Measurements from ENCODE around the gene MIOS. TPM values are rescaled to one million over a fixed set of nuclear protein-coding genes. Genes with fewer than 3 reads are reported as not detected.
"Not testable (repeated sequence)": the region's sequence is repeated elsewhere in the genome, so short reads cannot be mapped to it uniquely, and the experiment has no call there.

MIOS gene
- total RNA-seq, 4 donors from 2014 or later, result 68.4 to 336 (median 280) TPM

DNA sequence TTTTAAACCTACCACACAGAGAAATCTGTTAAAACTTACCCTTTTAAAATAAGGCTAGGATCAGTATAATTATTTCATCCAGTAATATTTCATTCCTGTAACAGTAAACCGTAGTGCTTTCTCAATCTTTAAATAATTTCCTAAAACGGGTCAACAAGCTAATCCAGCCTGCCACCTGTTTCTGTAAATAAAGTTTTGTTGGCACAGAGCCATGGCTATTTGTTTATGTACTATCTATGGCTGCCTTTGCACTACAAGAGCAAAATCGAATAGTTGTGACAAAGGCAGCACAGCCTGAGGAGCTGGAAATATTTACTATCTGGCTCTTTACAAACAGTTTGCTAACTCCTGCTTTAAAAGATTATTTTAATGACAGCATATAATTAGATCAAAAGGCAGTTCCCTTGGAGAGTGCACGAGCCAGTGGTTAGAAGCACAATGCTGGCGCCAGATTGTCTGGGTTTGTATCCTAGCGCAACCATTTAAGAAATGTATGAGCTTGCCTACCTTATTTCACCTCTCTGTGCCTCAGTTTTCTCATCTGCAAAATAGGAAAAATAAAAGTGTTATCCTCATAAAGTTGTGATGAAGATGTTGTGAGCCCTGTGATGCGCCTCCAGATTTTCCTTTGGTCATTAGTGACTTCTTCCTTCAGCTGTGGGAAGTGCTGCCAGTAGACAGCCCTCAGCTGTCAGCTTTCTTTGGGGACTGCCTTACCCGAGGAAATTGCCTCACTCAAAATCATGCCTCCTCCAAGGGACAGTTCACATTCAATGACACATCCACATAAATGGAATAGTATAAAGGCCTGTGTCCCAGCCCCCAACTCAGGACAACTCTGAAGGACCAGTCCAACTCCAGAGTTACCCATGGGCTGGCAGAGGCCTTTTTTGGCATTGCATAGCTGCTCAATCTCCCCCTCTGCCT is 11.8 kb upstream of the MIOS start:
- Histone ChIP-seq H3K27ac (peak overlapping the region; percentile 85 to 92 (median 90)), H3K27me3 (no peaks in the 10 kb centered on the region), H3K4me1 (peaks cover 30 to 33% of the 10 kb centered on the region in 2 donors), H3K4me3 (peak overlapping the region; percentile 3 to 42 (median 14)), H3K36me3 (peaks cover 0 to 6% of the 10 kb centered on the region in 2 donors), H3K9me3 (no peaks in the 10 kb centered on the region)
- in situ Hi-C loops (cut with MboI; ENCODE audit: low sequenced_read_pairs in 4 of 4) (loop anchor here in 2 of 4 donors (10.0 to 25.0 kb wide), 2 partner anchors 368 to 380 kb away; partner anchors contain the start of gene C1GALT1 (in 1 of the 2)), intact Hi-C loops (cut with DNase I; ENCODE audit: low total_unique reads) (no loop called here)
- DNase-seq (peak; percentile 52 to 79), ATAC-seq (peak; percentile 51 to 60)
- TF ChIP-seq POLR2A (IDR thresholded peaks at IDR 0.05), result no peak
- no peak for TF ChIP-seq CTCF (IDR thresholded peaks at IDR 0.05 in 4 of 5, conservative IDR thresholded peaks at IDR 0.05 in 1 of 5)

GRCh38 chr7:7556852-7557251 is 9.8 kb upstream of the MIOS start:
- in situ Hi-C loops (cut with MboI; ENCODE audit: low sequenced_read_pairs in 4 of 4), result loop anchor here in 2 of 4 donors (10.0 to 25.0 kb wide), 2 partner anchors 370 to 382 kb away; partner anchors contain the start of gene C1GALT1 (in 1 of the 2)
- Histone ChIP-seq H3K4me1 (peaks cover 30 to 33% of the 10 kb centered on the region in 2 donors), H3K27me3 (no peaks in the 10 kb centered on the region), H3K27ac (peak overlapping the region in 1 of 4 donors; percentile 10), H3K9me3 (no peaks in the 10 kb centered on the region), H3K4me3 (no peak overlapping the region), H3K36me3 (peaks cover 0 to 4% of the 10 kb centered on the region in 2 donors)
- DNase-seq, result no peak
- intact Hi-C loops (cut with DNase I; ENCODE audit: low total_unique reads), result no loop called here
- no peak for TF ChIP-seq CTCF (IDR thresholded peaks at IDR 0.05 in 4 of 5, conservative IDR thresholded peaks at IDR 0.05 in 1 of 5)
- no peak for TF ChIP-seq POLR2A (IDR thresholded peaks at IDR 0.05)
- ATAC-seq, result no peak

DNA sequence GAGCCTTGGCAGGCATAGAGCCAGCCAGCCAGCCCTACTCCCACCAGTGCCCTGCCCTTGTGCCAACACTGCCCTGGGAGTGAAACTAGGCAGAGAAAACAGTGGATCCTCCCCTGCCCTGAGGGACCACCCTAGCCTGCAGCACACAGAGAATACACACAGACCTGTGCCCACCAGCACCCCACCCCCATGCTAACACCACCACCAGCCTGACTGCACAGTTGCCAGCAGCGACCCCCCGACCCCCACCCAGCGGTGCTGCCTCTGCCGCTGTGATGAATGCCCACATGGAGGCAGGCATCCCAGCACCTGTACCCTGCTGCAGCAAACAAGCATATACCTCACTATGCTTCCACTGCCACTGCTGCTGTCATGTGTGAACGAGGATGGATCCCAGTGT is 9.4 kb upstream of the MIOS start:
- H3K9me3 ChIP-seq, result no peaks in the 10 kb centered on the region
- peaks cover 29 to 30% of the 10 kb centered on the region in 2 donors for H3K4me1 ChIP-seq
- ATAC-seq, result no peak
- peaks cover 0 to under 1% of the 10 kb centered on the region in 2 donors for H3K36me3 ChIP-seq
- in situ Hi-C loops (cut with MboI; ENCODE audit: low sequenced_read_pairs in 4 of 4), result loop anchor here in 2 of 4 donors (10.0 to 25.0 kb wide), 2 partner anchors 370 to 382 kb away; partner anchors contain the start of gene C1GALT1 (in 1 of the 2)
- intact Hi-C loops (cut with DNase I; ENCODE audit: low total_unique reads), result no loop called here
- no peaks in the 10 kb centered on the region for H3K27me3 ChIP-seq
- no peak for DNase-seq
- H3K4me3 ChIP-seq, result no peak overlapping the region
- no peak for TF ChIP-seq CTCF (IDR thresholded peaks at IDR 0.05 in 4 of 5, conservative IDR thresholded peaks at IDR 0.05 in 1 of 5)
- no peak for TF ChIP-seq POLR2A (IDR thresholded peaks at IDR 0.05)
- no peak overlapping the region for H3K27ac ChIP-seq

- not testable (repeated sequence) for H3K27me3 ChIP-seq, DNase-seq, H3K4me3 ChIP-seq, H3K36me3 ChIP-seq, ATAC-seq, H3K9me3 ChIP-seq
- intact Hi-C loops (cut with DNase I; ENCODE audit: low total_unique reads) (loop anchor here (10.0 kb wide), 3 partner anchors 403 to 1117 kb away; partner anchors contain the start of genes DAGLB and GLCCI1), in situ Hi-C loops (cut with MboI; ENCODE audit: low sequenced_read_pairs in 4 of 4) (loop anchor here in 1 of 4 donors (25.0 kb wide), 1 partner anchor 374 kb away; the partner anchor contains the start of gene C1GALT1)
- Histone ChIP-seq H3K27ac (peak overlapping the region in 1 of 4 donors; percentile 98), H3K4me1 (peaks cover 13 to 37% of the 10 kb centered on the region in 2 donors)
These were observed 5.1 kb upstream of the MIOS start for GRCh38 chr7:7561591-7561990.

DNA sequence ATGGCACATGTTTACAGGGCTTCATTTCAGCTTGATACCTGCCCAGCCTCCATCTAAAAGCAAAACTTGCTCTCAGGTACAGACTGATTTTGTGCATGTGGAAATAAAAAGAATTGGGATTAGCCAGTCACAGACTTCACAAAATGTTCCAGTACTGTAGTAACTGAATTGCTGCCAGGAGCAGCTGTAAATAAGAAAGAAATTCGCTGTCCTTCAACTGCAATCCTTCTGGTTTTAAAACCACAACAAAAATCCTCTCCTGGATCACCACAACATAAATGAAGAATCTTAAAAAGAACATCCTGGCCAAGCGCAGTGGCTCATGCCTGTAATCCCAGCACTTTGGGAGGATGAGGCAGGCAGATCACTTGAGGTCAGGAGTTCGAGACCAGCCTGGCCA is 3.9 kb upstream of the MIOS start:
- intact Hi-C loops (cut with DNase I; ENCODE audit: low total_unique reads) (loop anchor here (10.0 kb wide), 3 partner anchors 402 to 1118 kb away; partner anchors contain the start of genes DAGLB and GLCCI1), in situ Hi-C loops (cut with MboI; ENCODE audit: low sequenced_read_pairs in 4 of 4) (loop anchor here in 1 of 4 donors (25.0 kb wide), 1 partner anchor 375 kb away; the partner anchor contains the start of gene C1GALT1)
- TF ChIP-seq CTCF (IDR thresholded peaks at IDR 0.05 in 4 of 5, conservative IDR thresholded peaks at IDR 0.05 in 1 of 5), result no peak
- TF ChIP-seq POLR2A (IDR thresholded peaks at IDR 0.05), result no peak
- Histone ChIP-seq H3K27ac (peak overlapping the region; percentile 90 to 98 (median 96)), H3K4me1 (peaks cover 14 to 38% of the 10 kb centered on the region in 2 donors), H3K4me3 (no peak overlapping the region), H3K36me3 (no peaks in the 10 kb centered on the region), H3K27me3 (no peaks in the 10 kb centered on the region), H3K9me3 (no peaks in the 10 kb centered on the region)
- ATAC-seq (peak in 1 of 2 donors; percentile 45), DNase-seq (peak in 1 of 2 donors; percentile 24)

All from gastrocnemius medialis (tissue), 4 donors.